Erythroblast (primary cell): ENCODE measurements around the gene HEXIM1.
A peak's percentile ranks its signal among the peaks of the same experiment; 100 is the strongest.
"Not testable (repeated sequence)": the region's sequence is repeated elsewhere in the genome, so short reads cannot be mapped to it uniquely, and the experiment has no call there.

Experiments used
- DNase-seq, 2 experiments: peaks; one replicate each; lab custom pipeline; 2025; lab: John Stamatoyannopoulos, UW
- GATA1 ChIP-seq: IDR thresholded peaks from 2 replicates; pipeline ENCODE4 v1.6.1; 2011; ENCODE audit warnings: low read depth, mild to moderate bottlenecking, control low read depth, low read length, moderate library complexity
- POLR2A ChIP-seq: IDR thresholded peaks from 2 replicates; pipeline ENCODE4 v1.6.1; 2011; ENCODE audit warnings: mild to moderate bottlenecking, low read length

The HEXIM1 gene

GRCh38 chr17:45118691-45119090 lies 29.6 kb upstream of the HEXIM1 start:
- TF ChIP-seq GATA1: no peak
- no peak for TF ChIP-seq POLR2A
- no peak for DNase-seq

DNA sequence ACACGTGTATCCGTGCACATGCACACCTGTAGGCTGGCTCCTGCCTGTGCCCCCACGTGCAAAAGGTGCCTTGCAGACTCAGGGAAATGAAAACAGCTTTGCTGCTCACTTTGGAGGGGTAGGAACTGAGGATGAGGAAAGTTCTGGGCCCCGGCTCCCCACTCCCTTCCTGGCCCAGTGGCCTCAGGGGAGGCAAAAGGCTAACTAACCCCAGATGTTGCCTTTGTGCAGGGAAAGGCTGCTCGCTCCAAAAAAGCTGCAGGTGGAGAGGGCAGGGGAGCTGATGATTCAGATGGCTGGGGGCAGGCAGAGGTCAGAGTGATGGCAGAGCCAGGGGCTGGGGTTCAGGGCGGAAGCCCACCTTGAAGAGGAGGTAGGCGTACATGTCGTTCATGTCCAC lies 28.3 kb upstream of the HEXIM1 start:
- no peak for TF ChIP-seq POLR2A
- no peak for DNase-seq

GRCh38 chr17:45120558-45120957 lies 27.7 kb upstream of the HEXIM1 start:
- TF ChIP-seq POLR2A: no peak
- TF ChIP-seq GATA1: no peak

DNA sequence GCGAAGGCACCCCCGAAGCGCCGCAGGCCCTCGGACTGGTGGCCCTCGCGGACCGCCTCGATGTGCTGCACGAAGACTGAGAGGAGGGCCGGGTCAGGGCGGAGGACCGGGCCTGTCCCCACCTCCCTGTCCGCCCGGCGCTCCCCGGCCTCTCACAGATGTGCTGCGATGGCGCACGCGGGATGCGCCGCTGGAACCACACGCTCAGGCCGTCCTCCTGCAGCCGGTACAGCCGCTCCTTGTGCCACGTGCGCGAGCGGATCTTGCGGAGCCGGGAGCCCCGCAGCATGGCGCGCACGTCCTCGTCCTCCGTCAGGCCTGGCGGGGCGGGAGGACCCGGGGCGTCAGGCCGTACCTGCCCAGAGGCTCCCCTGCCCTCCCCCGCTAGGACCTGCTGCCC lies 27.2 kb upstream of the HEXIM1 start:
- DNase-seq: no peak

More at GRCh38 chr17:45120558-45120957, 27.7 kb upstream of the HEXIM1 start:
- DNase-seq: no peak

DNA sequence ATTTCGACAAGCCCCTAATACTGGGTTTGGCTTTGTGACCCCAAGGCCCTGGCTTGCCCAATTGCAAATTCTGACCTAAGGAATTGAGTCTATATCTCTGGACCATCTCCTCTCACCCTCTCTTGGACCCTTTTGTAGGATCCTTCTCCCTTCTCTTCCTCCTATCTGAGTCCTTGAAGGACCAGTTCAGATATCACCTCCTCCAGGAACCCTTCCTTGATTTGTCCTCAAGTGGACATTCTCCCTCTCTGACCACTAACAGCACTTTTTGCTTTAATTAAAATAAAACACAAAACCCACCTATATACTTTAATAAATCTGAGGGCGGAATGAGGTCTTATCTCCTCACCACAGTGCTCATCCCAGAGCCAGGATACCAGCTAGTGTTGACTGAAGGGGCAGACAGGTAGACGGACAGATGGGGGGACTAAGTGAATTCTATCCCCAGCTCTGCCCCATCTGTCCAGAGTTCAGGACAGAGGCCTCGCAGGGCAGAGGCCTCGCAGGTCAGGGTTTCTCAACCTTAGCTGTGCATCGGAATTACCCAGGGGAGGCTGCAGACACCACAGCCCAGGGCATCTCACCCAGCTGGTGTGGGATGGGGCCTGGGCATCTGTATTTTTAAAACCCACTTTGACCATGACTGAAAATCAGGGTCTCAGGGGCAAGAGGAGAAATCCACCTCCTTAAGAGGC lies 25.1 kb upstream of the HEXIM1 start:
- DNase-seq: no peak
- TF ChIP-seq GATA1 (no peak), POLR2A (no peak)

More for the DNA sequence above, 27.2 kb upstream of the HEXIM1 start:
- TF ChIP-seq POLR2A: no peak
- TF ChIP-seq GATA1: no peak

GRCh38 chr17:45123930-45124796 lies 24.1 kb upstream of the HEXIM1 start:
- peak; percentile 32 to 70 for DNase-seq
- TF ChIP-seq POLR2A (peak; percentile 29), GATA1 (no peak)

GRCh38 chr17:45124797-45125122 lies 23.5 kb upstream of the HEXIM1 start:
- not testable (repeated sequence) for DNase-seq

DNA sequence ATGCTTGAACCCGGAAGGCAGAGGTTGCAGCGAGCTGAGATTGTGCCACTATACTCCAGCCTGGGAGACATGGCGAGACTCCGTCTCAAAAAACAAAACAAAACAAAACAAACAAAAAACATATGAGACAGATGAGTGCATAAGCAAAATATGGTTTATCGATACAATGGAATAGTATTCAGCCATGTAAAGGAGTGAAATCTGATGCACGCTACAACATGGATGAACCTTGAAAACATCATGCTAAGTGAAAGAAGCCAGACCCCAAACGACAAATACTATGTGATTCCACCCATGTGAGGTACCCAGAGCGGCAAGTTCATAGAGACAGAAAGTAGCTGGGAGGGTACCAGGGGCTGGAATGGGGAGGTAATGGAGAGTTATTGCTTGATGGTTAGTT lies 22.8 kb upstream of the HEXIM1 start:
- TF ChIP-seq GATA1: no peak
- TF ChIP-seq POLR2A: no peak
- no peak for DNase-seq

DNA sequence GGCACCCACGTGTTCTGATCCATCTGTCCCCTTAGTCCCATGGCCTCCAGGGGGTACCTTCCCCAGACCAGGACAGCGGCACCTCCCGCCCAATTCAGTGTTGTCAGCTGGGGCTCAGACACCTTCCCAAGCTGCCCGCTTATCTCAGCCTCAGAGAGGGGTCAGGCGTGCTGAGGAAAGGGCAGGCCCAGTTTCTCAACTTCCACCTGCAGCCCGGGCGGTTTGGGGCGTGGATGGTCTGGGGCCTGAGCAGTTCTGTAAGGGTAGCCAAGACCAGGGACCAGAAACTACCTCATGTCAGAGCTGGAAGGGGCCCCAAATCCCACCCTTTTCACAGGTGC lies 21.1 kb upstream of the HEXIM1 start:
- TF ChIP-seq POLR2A (no peak), GATA1 (no peak)

GRCh38 chr17:45127548-45128300 lies 20.6 kb upstream of the HEXIM1 start:
- no peak for TF ChIP-seq GATA1
- no peak for TF ChIP-seq POLR2A
- no peak for DNase-seq

More for the DNA sequence above, 21.1 kb upstream of the HEXIM1 start:
- DNase-seq: no peak

DNA sequence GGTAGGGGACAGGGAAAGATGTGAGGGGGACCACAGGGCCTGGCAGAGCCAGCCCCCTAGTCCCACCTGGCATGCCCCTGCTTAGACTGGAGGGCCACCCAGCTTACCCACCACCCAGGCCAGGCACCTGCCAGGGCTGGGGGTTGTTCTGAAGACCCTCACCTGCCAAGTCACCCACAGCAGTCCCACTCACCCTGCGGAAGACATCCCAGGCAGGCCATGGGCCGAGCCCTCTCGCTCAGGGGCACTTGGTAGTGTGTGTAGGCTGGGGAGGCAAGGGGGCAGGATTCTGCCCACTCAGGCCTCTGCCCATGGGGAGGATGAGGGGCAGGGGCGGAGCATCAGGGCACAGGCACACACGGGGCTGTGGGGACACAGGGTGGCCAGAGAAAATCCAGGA lies 19.9 kb upstream of the HEXIM1 start:
- TF ChIP-seq GATA1 (no peak), POLR2A (no peak)
- DNase-seq: no peak

DNA sequence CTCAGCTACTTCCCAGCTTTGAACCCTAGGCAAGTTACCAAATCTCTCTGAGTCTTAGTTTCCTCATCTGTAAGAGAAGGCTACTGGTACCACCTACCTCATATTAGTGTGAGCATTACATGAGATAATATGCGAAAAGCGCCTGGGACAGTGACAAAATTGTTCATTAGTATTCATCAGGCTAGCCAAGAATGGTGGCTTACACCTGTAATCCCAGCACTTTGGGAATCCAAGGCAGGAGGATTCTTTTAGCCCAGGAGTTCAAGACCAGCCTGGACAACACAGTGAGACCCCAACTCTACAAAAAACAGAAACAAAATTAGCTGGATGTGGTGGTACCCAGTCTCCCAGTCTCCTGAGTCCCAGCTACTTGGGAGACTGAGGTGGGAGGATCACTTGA lies 19.3 kb upstream of the HEXIM1 start:
- TF ChIP-seq POLR2A: no peak
- TF ChIP-seq GATA1: no peak
- no peak for DNase-seq

- DNase-seq: no peak
These were observed 18.8 kb upstream of the HEXIM1 start for GRCh38 chr17:45129426-45129939.

GRCh38 chr17:45129940-45130680 lies 18.2 kb upstream of the HEXIM1 start:
- DNase-seq: no peak
- TF ChIP-seq GATA1 (no peak), POLR2A (no peak)

More at GRCh38 chr17:45129426-45129939, 18.8 kb upstream of the HEXIM1 start:
- TF ChIP-seq POLR2A (no peak), GATA1 (no peak)
